GM18861 (cell line): ENCODE results near the gene RAB32.

Experiments
- ATAC-seq: cut with Tn5 transposase; IDR thresholded peaks from one replicate; pipeline ENCODE4 v1.9.1; 2021; ENCODE audit not compliant: unreplicated experiment

The RAB32 gene

GRCh38 chr6:146581968-146582367, 38.3 kb downstream of the RAB32 start:
- no peak for ATAC-seq

- ATAC-seq: no peak
Observed at GRCh38 chr6:146582857-146583256, 39.2 kb downstream of the RAB32 start.

GRCh38 chr6:146583966-146584365, 40.3 kb downstream of the RAB32 start:
- no peak for ATAC-seq

GRCh38 chr6:146587459-146587858, 43.8 kb downstream of the RAB32 start:
- ATAC-seq: no peak

GRCh38 chr6:146590492-146590891, 46.9 kb downstream of the RAB32 start:
- ATAC-seq: no peak

GRCh38 chr6:146592451-146592850, 48.8 kb downstream of the RAB32 start:
- no peak for ATAC-seq

GRCh38 chr6:146593986-146594385, 50.4 kb downstream of the RAB32 start:
- no peak for ATAC-seq

GRCh38 chr6:146594495-146594894, 50.9 kb downstream of the RAB32 start:
- ATAC-seq: no peak

- ATAC-seq: no peak
Observed at GRCh38 chr6:146595972-146596731, 52.5 kb downstream of the RAB32 start.

GRCh38 chr6:146598772-146599405, 55.3 kb downstream of the RAB32 start, which contains the start of gene ADGB:
Gene ADGB (plus strand): TSS chr6:146598972. CDS start chr6:146599041, 69 bp downstream.
- peak; percentile 58 for ATAC-seq

GRCh38 chr6:146601352-146601751, 57.7 kb downstream of the RAB32 start:
- ATAC-seq: no peak

- no peak for ATAC-seq
Observed at GRCh38 chr6:146602526-146602925, 58.9 kb downstream of the RAB32 start.
